H1 (cell line): ENCODE results near the gene TP73. TPM values are rescaled to one million over a fixed set of nuclear protein-coding genes. Genes with fewer than 3 reads are reported as not detected.
A peak's percentile ranks its signal among the peaks of the same experiment; 100 is the strongest.

Source experiments
- BRCA1 ChIP-seq: IDR thresholded peaks from 2 replicates; pipeline ENCODE4 v1.6.1; 2012; ENCODE audit warnings: low read depth, low read length, improper control_type of control experiment
- CTBP2 ChIP-seq: IDR thresholded peaks from 2 replicates; pipeline ENCODE4 v1.7.0; 2011; ENCODE audit warnings: borderline replicate concordance, mild to moderate bottlenecking, moderate library complexity, mixed read lengths, low read length; ENCODE audit not compliant: insufficient read depth, insufficient read length
- EGR1 ChIP-seq: IDR thresholded peaks from 2 replicates; pipeline ENCODE4 v1.6.1; 2011; ENCODE audit warnings: low read depth, low read length, borderline replicate concordance
- RBBP5 ChIP-seq: IDR thresholded peaks from 2 replicates; pipeline ENCODE4 v1.7.1; 2012; ENCODE audit warnings: low read depth, mild to moderate bottlenecking, inconsistent platforms, low read length, moderate library complexity, borderline replicate concordance
- polyA plus RNA-seq, 7 experiments: library from polyadenylated mRNA; depleted of rRNA in 3 of 7; stranded (reverse) in 5 of 7; unstranded in 2 of 7; fragments of >200 nt in 5 of 7; fragments of 200-250 nt in 2 of 7; gene quantifications; 1 replicate in 5 of 7; 2 replicates in 1 of 7; 4 replicates in 1 of 7; pipeline versions ENCODE4 v1.2.1 to v1.2.3, GENCODE V29; 2011 to 2013; ENCODE audit warnings: missing spikeins in 2 of 7, mixed read lengths in 2 of 7
- total RNA-seq: library from RNA; stranded (reverse); fragmentation: NEBNext Ultra II Directional; extraction: Animal tissue kit (Norgen Biotek cat#: 25700); gene quantifications from 2 replicates; pipeline ENCODE4 v1.2.1, GENCODE V29; 2021
- TF ChIP-seq, protein P1 (sequence below), 3 experiments: IDR thresholded peaks; 1 replicate in 2 of 3; 2 replicates in 1 of 3; pipeline versions ENCODE4 v1.5.1 to v1.6.1; 2011; ENCODE audit warnings: low read length in 3 of 3, mild to moderate bottlenecking in 3 of 3, inconsistent platforms in 2 of 3, low read depth in 1 of 3, moderate library complexity in 1 of 3; ENCODE audit not compliant: insufficient read depth in 1 of 3; ENCODE audit errors: control extremely low read depth in 1 of 3
- TF ChIP-seq, protein P2 (sequence below): IDR thresholded peaks from 2 replicates; pipeline ENCODE4 v1.6.1; 2011; ENCODE audit warnings: low read length, improper control_type of control experiment

The TP73 gene
- total and polyA plus RNA-seq, 2 of the 8 experiments (the other 6 are each of a cell fraction or from before 2014, with no cell fraction given): 2.6 to 3.1 TPM

DNA sequence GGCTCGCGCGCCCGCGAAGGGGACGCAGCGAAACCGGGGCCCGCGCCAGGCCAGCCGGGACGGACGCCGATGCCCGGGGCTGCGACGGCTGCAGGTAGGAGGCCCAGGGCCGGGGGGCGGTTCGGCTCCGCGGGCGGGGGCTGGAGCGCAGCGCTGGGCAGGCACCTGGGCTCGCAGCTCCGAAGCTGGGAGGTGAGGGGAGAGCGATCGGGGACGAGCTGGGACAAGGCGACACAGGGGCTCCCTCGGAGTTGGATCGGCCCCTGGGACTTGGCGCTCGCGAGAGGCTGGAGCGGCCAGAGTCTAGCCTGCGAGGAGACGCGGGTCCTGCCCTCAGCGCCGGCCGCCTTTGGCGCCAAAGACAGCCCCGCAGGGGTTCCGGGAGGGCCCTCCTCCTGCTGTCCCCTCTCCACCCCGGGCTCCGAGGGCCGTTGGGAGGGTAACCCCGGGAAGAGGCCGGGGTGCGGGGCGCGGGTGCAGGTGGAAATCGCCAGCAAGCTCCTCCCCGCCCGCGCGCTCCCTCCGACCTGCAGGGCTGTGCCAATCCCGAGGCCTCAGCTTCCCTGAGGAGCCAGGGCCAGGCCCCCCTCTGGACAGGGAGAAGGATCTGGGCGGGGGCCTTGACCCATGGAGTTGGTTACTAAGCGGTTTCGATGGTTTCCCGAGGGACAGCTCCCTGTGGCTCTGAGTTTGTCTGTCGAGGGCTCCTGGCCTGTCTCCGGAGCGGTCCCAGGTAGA is 401 bp downstream of the TP73 start (continued):
- TF ChIP-seq, protein P1, sequence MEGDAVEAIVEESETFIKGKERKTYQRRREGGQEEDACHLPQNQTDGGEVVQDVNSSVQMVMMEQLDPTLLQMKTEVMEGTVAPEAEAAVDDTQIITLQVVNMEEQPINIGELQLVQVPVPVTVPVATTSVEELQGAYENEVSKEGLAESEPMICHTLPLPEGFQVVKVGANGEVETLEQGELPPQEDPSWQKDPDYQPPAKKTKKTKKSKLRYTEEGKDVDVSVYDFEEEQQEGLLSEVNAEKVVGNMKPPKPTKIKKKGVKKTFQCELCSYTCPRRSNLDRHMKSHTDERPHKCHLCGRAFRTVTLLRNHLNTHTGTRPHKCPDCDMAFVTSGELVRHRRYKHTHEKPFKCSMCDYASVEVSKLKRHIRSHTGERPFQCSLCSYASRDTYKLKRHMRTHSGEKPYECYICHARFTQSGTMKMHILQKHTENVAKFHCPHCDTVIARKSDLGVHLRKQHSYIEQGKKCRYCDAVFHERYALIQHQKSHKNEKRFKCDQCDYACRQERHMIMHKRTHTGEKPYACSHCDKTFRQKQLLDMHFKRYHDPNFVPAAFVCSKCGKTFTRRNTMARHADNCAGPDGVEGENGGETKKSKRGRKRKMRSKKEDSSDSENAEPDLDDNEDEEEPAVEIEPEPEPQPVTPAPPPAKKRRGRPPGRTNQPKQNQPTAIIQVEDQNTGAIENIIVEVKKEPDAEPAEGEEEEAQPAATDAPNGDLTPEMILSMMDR (IDR thresholded peaks at IDR 0.05; ENCODE audit: control extremely low read depth in 1 of 3, insufficient read depth in 1 of 3, low read depth in 1 of 3, low read length in 3 of 3): no peak
- TF ChIP-seq BRCA1 (peak; percentile 22; the same call in 1 of the 2 replicates), CTBP2 (no peak), EGR1 (no peak), RBBP5 (0 out of 2 replicates have a peak, but pooled peaks have one; percentile 22)
- TF ChIP-seq, protein P2, sequence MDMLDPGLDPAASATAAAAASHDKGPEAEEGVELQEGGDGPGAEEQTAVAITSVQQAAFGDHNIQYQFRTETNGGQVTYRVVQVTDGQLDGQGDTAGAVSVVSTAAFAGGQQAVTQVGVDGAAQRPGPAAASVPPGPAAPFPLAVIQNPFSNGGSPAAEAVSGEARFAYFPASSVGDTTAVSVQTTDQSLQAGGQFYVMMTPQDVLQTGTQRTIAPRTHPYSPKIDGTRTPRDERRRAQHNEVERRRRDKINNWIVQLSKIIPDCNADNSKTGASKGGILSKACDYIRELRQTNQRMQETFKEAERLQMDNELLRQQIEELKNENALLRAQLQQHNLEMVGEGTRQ: no peak
